OCI-LY1 (cell line): Measurements from ENCODE around the gene IBA57.

ENCODE experiments used
- EZH2 ChIP-seq: fragments of 200-600 bp; sonication (generic), shearing (Covaris generic); IDR thresholded peaks from 2 replicates; pipeline ENCODE4 v1.8.0; 2017; ENCODE audit warnings: borderline replicate concordance, mixed run types, mild to moderate bottlenecking, antibody characterized with exemption, low read length, moderate library complexity, mixed read lengths
- TF ChIP-seq, protein P1 (sequence below): fragments of 200-600 bp; sonication (generic), shearing (Covaris generic); IDR thresholded peaks from 2 replicates; pipeline ENCODE4 v1.5.1; 2017; ENCODE audit warnings: mild to moderate bottlenecking, antibody characterized with exemption, low read length, moderate library complexity, mixed read lengths

DNA sequence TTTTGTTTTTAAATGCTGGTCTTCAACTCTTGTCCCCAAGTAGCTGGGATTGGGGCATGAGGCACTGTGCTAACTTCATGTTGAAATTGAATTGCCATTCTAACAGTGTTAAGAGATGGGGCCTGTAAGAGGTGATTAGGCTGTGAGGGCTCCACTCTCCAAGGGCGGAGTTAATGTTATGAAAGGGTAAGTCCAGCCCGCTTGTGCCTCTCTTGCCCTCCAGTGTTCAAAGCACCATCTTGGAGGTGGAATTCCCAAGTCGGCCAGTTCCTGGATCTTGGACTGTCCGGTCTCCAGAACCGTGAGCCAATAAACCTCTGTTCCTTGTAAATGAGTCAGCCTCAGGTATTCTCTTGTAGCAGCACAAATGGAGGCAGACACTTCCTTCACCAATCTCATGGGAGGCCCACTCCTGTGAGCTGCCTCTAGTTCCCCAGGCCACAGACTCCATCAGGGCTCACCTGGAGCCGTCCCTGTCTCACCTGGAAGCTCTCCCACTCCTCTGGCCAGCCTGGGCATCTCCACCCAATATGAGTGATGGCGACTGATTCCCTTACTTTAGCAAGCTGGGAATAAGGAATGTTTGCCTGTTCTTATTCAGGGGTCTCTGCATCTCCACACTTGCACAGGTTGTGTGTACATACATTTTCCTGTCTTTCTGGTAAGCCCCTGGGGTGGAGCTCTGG, 15.5 kb downstream of the IBA57 start:
- TF ChIP-seq, protein P1, sequence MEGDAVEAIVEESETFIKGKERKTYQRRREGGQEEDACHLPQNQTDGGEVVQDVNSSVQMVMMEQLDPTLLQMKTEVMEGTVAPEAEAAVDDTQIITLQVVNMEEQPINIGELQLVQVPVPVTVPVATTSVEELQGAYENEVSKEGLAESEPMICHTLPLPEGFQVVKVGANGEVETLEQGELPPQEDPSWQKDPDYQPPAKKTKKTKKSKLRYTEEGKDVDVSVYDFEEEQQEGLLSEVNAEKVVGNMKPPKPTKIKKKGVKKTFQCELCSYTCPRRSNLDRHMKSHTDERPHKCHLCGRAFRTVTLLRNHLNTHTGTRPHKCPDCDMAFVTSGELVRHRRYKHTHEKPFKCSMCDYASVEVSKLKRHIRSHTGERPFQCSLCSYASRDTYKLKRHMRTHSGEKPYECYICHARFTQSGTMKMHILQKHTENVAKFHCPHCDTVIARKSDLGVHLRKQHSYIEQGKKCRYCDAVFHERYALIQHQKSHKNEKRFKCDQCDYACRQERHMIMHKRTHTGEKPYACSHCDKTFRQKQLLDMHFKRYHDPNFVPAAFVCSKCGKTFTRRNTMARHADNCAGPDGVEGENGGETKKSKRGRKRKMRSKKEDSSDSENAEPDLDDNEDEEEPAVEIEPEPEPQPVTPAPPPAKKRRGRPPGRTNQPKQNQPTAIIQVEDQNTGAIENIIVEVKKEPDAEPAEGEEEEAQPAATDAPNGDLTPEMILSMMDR = no peak
- TF ChIP-seq EZH2 = no peak
